GM21825 (cell line): ENCODE measurements around the gene ZBTB40.

Experiments used
- ATAC-seq: cut with Tn5 transposase; IDR thresholded peaks from one replicate; pipeline ENCODE4 v1.9.1; 2021; ENCODE audit warnings: mild to moderate bottlenecking, moderate library complexity; ENCODE audit not compliant: unreplicated experiment

Gene ZBTB40

GRCh38 chr1:22451702-22452480 lies at the start of gene ZBTB40:
Gene ZBTB40 (plus strand): TSS chr1:22451851. CDS start chr1:22489949, 38,098 bp downstream.
- ATAC-seq: peak; percentile 84

- ATAC-seq: no peak
These were observed 49.1 kb upstream of the ZBTB40 start for GRCh38 chr1:22402356-22403053.

GRCh38 chr1:22404486-22404885 lies 47.2 kb upstream of the ZBTB40 start:
- no peak for ATAC-seq

- no peak for ATAC-seq
These were observed 44.7 kb upstream of the ZBTB40 start for GRCh38 chr1:22406722-22407495.

GRCh38 chr1:22408230-22408629 lies 43.4 kb upstream of the ZBTB40 start:
- no peak for ATAC-seq

GRCh38 chr1:22410401-22410800 lies 41.2 kb upstream of the ZBTB40 start:
- no peak for ATAC-seq

- ATAC-seq: no peak
These were observed 40.6 kb upstream of the ZBTB40 start for GRCh38 chr1:22410928-22411495.

GRCh38 chr1:22411589-22411988 lies 40.1 kb upstream of the ZBTB40 start:
- ATAC-seq: no peak

GRCh38 chr1:22412932-22413727 lies 38.5 kb upstream of the ZBTB40 start:
- no peak for ATAC-seq

- ATAC-seq: no peak
These were observed 37.9 kb upstream of the ZBTB40 start for GRCh38 chr1:22413799-22414198.

- no peak for ATAC-seq
These were observed 37.4 kb upstream of the ZBTB40 start for GRCh38 chr1:22414244-22414751.

GRCh38 chr1:22415489-22415888 lies 36.2 kb upstream of the ZBTB40 start:
- no peak for ATAC-seq

GRCh38 chr1:22416555-22417454 lies 34.8 kb upstream of the ZBTB40 start:
- no peak for ATAC-seq

GRCh38 chr1:22417466-22417865 lies 34.2 kb upstream of the ZBTB40 start:
- no peak for ATAC-seq

GRCh38 chr1:22418312-22418711 lies 33.3 kb upstream of the ZBTB40 start:
- ATAC-seq: no peak

GRCh38 chr1:22418933-22419382 lies 32.7 kb upstream of the ZBTB40 start:
- ATAC-seq: no peak

GRCh38 chr1:22420455-22421053 lies 31.1 kb upstream of the ZBTB40 start:
- no peak for ATAC-seq

GRCh38 chr1:22426781-22427180 lies 24.9 kb upstream of the ZBTB40 start:
- ATAC-seq: no peak

GRCh38 chr1:22428672-22429071 lies 23.0 kb upstream of the ZBTB40 start:
- ATAC-seq: no peak
